Breast epithelium (tissue), 3 donors: ENCODE results near the gene PIGM.

Source experiments
- POLR2A ChIP-seq: fragments of 450-650 bp; IDR thresholded peaks from one replicate; pipeline ENCODE4 v1.6.1; 2016; ENCODE audit warnings: antibody characterized with exemption, mild to moderate bottlenecking, moderate library complexity
- POLR2AphosphoS5 ChIP-seq, 3 donors: sonication (generic); formaldehyde crosslinking; IDR thresholded peaks; one replicate each; pipeline ENCODE4 v1.6.1; 2017; ENCODE audit warnings: antibody characterized with exemption in 3 of 3
- TF ChIP-seq, protein P1 (sequence below), 3 donors: fragments of 450-650 bp; IDR thresholded peaks; one replicate each; pipeline ENCODE4 v1.5.1; 2016 to 2017; ENCODE audit warnings: antibody characterized with exemption in 3 of 3, mild to moderate bottlenecking in 3 of 3, moderate library complexity in 3 of 3

GRCh38 chr1:160046494-160047110, 14.8 kb upstream of the PIGM start:
- TF ChIP-seq, protein P1, sequence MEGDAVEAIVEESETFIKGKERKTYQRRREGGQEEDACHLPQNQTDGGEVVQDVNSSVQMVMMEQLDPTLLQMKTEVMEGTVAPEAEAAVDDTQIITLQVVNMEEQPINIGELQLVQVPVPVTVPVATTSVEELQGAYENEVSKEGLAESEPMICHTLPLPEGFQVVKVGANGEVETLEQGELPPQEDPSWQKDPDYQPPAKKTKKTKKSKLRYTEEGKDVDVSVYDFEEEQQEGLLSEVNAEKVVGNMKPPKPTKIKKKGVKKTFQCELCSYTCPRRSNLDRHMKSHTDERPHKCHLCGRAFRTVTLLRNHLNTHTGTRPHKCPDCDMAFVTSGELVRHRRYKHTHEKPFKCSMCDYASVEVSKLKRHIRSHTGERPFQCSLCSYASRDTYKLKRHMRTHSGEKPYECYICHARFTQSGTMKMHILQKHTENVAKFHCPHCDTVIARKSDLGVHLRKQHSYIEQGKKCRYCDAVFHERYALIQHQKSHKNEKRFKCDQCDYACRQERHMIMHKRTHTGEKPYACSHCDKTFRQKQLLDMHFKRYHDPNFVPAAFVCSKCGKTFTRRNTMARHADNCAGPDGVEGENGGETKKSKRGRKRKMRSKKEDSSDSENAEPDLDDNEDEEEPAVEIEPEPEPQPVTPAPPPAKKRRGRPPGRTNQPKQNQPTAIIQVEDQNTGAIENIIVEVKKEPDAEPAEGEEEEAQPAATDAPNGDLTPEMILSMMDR (IDR thresholded peaks at IDR 0.05), result peak; percentile 13 to 67 (median 63)
- TF ChIP-seq POLR2A, result no peak
- TF ChIP-seq POLR2AphosphoS5 (IDR thresholded peaks at IDR 0.05), result no peak
